GM12878 (cell line): ENCODE results near the gene SNX13. TPM values are rescaled to one million over a fixed set of nuclear protein-coding genes. Genes with fewer than 3 reads are reported as not detected.

Source experiments
- ATAC-seq: fragments of 200-7000 bp; cut with Tn5 transposase; 3 replicates; pipeline ENCODE4 v1.9.1; 2020; ENCODE audit warnings: mild to moderate bottlenecking, moderate library complexity
- BruUV-seq: library from RNA; stranded (reverse); fragments of 400-500 nt; replicated peaks from 2 replicates; lab custom pipeline; 2021; lab: Mats Ljungman, UMichigan
- CTCF ChIA-PET: fragments of 300-600 bp; sonication (Branson Sonifier 250); formaldehyde crosslinking; extraction: SDS; loops from one replicate; lab custom pipeline; 2021; ENCODE audit warnings: inconsistent platforms; lab: Yijun Ruan, JAX
- POLR2A ChIA-PET: fragments of 350-600 bp; formaldehyde crosslinking; extraction: SDS; loops from one replicate; lab custom pipeline; 2021; ENCODE audit warnings: inconsistent platforms; lab: Charles Lee
- RAD21 ChIA-PET: fragments of 300-600 bp; sonication (Branson Sonifier 250); formaldehyde crosslinking; loops from one replicate; lab custom pipeline; 2023; ENCODE audit warnings: antibody characterized with exemption; ENCODE audit not compliant: unreplicated experiment; lab: Charles Lee
- SMC1A ChIA-PET: fragments of 300-600 bp; sonication (Branson Sonifier 250); formaldehyde crosslinking; loops from one replicate; lab custom pipeline; 2023; ENCODE audit not compliant: unreplicated experiment, uncharacterized antibody; lab: Charles Lee
- DNase-seq: peaks from one replicate; pipeline ENCODE4 v3.0.0-alpha.2; 2011; ENCODE audit warnings: low read depth, low spot score
- FAIRE-seq: peaks from 3 replicates; lab custom pipeline; 2011; peaks lifted over from hg19 to GRCh38; lab: Jason Lieb, UNC
- H2AFZ ChIP-seq: 2 replicates; pipeline ENCODE4 v1.6.0; 2011; ENCODE audit warnings: low read depth, low read length, control low read depth; ENCODE audit not compliant: control insufficient read depth
- H3K27ac ChIP-seq: 2 replicates; pipeline ENCODE4 v1.5.1; 2011; ENCODE audit warnings: control low read depth; ENCODE audit not compliant: control insufficient read depth, insufficient read depth
- H3K27me3 ChIP-seq, 2 experiments: replicated peaks in 1 of 2; 2 replicates each; pipeline versions ENCODE4 v1.6.0 to v1.6.1; 2011; ENCODE audit warnings: low read length in 1 of 2; ENCODE audit not compliant: control insufficient read depth in 2 of 2, insufficient read depth in 2 of 2
- H3K36me3 ChIP-seq, 2 experiments: 2 replicates each; pipeline ENCODE4 v1.5.1; 2011; ENCODE audit warnings: low read length in 1 of 2; ENCODE audit not compliant: control insufficient read depth in 2 of 2, insufficient read depth in 2 of 2
- H3K4me1 ChIP-seq: 2 replicates; pipeline ENCODE4 v1.6.1; 2011; ENCODE audit warnings: mild to moderate bottlenecking, low read length, moderate library complexity, mixed read lengths; ENCODE audit not compliant: control insufficient read depth, insufficient read depth
- H3K4me2 ChIP-seq: 2 replicates; pipeline ENCODE4 v1.6.0; 2011; ENCODE audit warnings: control low read depth; ENCODE audit not compliant: control insufficient read depth, insufficient read depth
- H3K4me3 ChIP-seq: fragments of 200-600 bp; sonication (generic); 2 replicates; pipeline ENCODE4 v1.5.1; 2016
- H3K79me2 ChIP-seq: 2 replicates; pipeline ENCODE4 v1.6.0; 2011; ENCODE audit warnings: low read length; ENCODE audit not compliant: control insufficient read depth, insufficient read depth
- H3K9ac ChIP-seq: 2 replicates; pipeline ENCODE4 v1.8.0; 2011; ENCODE audit warnings: low read length, control low read depth, mixed read lengths; ENCODE audit not compliant: control insufficient read depth, insufficient read depth
- H3K9me3 ChIP-seq: replicated peaks from 3 replicates; pipeline ENCODE4 v1.5.1; 2011; ENCODE audit warnings: mild to moderate bottlenecking, low read length; ENCODE audit not compliant: control insufficient read depth, insufficient read depth
- H4K20me1 ChIP-seq: 2 replicates; pipeline ENCODE4 v1.6.0; 2011; ENCODE audit not compliant: control insufficient read depth, insufficient read depth
- MEF2B ChIP-seq: fragments of 450-650 bp; IDR thresholded peaks from 2 replicates; pipeline ENCODE4 v1.6.1; 2018; ENCODE audit warnings: mild to moderate bottlenecking, moderate library complexity; ENCODE audit not compliant: partially characterized antibody, poor library complexity, severe bottlenecking
- MYB ChIP-seq: fragments of 150-350 bp; IDR thresholded peaks from 2 replicates; pipeline ENCODE4 v1.6.1; 2014; ENCODE audit warnings: mild to moderate bottlenecking, low read depth, low read length, borderline replicate concordance
- POLR2AphosphoS5 ChIP-seq: IDR thresholded peaks from 2 replicates; pipeline ENCODE4 v1.6.1; 2011; ENCODE audit warnings: mild to moderate bottlenecking, low read length, inconsistent platforms
- ZNF384 ChIP-seq: IDR thresholded peaks from 2 replicates; pipeline ENCODE4 v1.6.1; 2012; ENCODE audit warnings: low read depth, mild to moderate bottlenecking, low read length, improper control_type of control experiment, borderline replicate concordance
- WGBS: methylation state at CpG from one replicate; pipeline ENCODE4 v1.1.6; 2016; ENCODE audit warnings: low lambda C conversion rate; ENCODE audit not compliant: insufficient replicate concordance, insufficient coverage; ENCODE audit errors: missing lambda C conversion rate; 5-methylcytosine and 5-hydroxymethylcytosine counted together
- in situ Hi-C: fragments of 300-500 bp; cut with MboI; formaldehyde crosslinking; loops from 9 replicates; pipeline ENCODE4 v1.14.3; 2018; ENCODE audit warnings: mixed read lengths
- intact Hi-C: fragments of 100-400 bp; cut with micrococcal nuclease; formaldehyde crosslinking; loops from one replicate; pipeline ENCODE4 v1.14.2; 2022; ENCODE audit not compliant: unreplicated experiment
- polyA plus RNA-seq, 11 experiments: library from polyadenylated mRNA; depleted of rRNA in 4 of 11; unstranded in 6 of 11; stranded (reverse) in 5 of 11; fragments of >200 nt; fragmentation: Nextera tagmentation in 4 of 11; fragmentation: Illumina TruSeq in 1 of 11; extraction: Ambion mirVana in 4 of 11; extraction: Trizol in 1 of 11; gene quantifications; 1 replicate in 1 of 11; 2 replicates in 10 of 11; pipeline versions ENCODE4 v1.2.1 to v1.2.3, GENCODE V29; 2011 to 2016; ENCODE audit warnings: inconsistent platforms in 2 of 11, missing spikeins in 2 of 11, low read depth in 1 of 11
- total RNA-seq, 4 experiments: library from RNA; depleted of rRNA in 3 of 4; stranded (reverse); fragments of >200 nt in 3 of 4; fragmentation: Illumina TruSeq in 1 of 4; extraction: Trizol in 1 of 4; gene quantifications; 2 replicates each; pipeline versions ENCODE4 v1.2.1 to v1.2.3, GENCODE V29; 2013 to 2021
- TF ChIP-seq, protein P1 (sequence below): fragments of 150-350 bp; IDR thresholded peaks from 2 replicates; pipeline ENCODE4 v1.6.1; 2016; ENCODE audit warnings: low read depth, low read length

SNX13 gene
- total and polyA plus RNA-seq, 10 of the 15 experiments (the other 5 are each of a cell fraction or from before 2014, with no cell fraction given) = 2.2 to 17.1 (median 11.9) TPM

DNA sequence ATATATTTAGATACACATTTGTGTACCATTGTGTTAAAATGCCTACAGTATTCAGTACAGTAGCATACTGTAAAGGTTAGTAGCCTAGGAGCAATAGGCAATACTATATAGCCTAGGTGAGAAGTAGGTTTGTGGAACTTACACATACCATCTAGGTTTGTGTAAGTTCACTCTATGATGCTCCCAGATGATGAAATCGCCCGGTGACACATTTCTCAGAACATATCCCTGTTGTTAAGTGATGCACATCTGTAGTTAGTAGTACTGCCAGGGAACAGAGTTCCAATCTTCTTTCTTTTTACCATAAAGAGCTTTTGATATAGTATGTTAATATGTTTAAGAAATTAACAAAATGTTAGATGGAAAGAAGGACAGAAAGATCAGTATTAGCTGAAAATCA lies 138.2 kb downstream of the SNX13 start:
- TF ChIP-seq MEF2B (no peak), ZNF384 (no peak), MYB (no peak), POLR2AphosphoS5 (no peak)
- TF ChIP-seq, protein P1, sequence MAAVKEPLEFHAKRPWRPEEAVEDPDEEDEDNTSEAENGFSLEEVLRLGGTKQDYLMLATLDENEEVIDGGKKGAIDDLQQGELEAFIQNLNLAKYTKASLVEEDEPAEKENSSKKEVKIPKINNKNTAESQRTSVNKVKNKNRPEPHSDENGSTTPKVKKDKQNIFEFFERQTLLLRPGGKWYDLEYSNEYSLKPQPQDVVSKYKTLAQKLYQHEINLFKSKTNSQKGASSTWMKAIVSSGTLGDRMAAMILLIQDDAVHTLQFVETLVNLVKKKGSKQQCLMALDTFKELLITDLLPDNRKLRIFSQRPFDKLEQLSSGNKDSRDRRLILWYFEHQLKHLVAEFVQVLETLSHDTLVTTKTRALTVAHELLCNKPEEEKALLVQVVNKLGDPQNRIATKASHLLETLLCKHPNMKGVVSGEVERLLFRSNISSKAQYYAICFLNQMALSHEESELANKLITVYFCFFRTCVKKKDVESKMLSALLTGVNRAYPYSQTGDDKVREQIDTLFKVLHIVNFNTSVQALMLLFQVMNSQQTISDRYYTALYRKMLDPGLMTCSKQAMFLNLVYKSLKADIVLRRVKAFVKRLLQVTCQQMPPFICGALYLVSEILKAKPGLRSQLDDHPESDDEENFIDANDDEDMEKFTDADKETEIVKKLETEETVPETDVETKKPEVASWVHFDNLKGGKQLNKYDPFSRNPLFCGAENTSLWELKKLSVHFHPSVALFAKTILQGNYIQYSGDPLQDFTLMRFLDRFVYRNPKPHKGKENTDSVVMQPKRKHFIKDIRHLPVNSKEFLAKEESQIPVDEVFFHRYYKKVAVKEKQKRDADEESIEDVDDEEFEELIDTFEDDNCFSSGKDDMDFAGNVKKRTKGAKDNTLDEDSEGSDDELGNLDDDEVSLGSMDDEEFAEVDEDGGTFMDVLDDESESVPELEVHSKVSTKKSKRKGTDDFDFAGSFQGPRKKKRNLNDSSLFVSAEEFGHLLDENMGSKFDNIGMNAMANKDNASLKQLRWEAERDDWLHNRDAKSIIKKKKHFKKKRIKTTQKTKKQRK = no peak
- Histone ChIP-seq H3K36me3 (peaks cover 0 to 2% of the 10 kb centered on the region in 2 experiments; a peak in 1 of 4 replicates), H2AFZ (no peak overlapping the region), H3K79me2 (no peaks in the 10 kb centered on the region), H3K4me2 (no peak overlapping the region), H3K4me3 (no peak overlapping the region), H3K27ac (no peak overlapping the region), H3K4me1 (no peaks in the 10 kb centered on the region), H4K20me1 (no peaks in the 10 kb centered on the region), H3K9me3 (no peaks in the 10 kb centered on the region), H3K27me3 (no peaks in the 10 kb centered on the region), H3K9ac (no peak overlapping the region)
- intact Hi-C loops = no loop called here
- RAD21 ChIA-PET = no interaction called here
- BruUV-seq = no TSS peak
- POLR2A ChIA-PET = no interaction called here
- CTCF ChIA-PET = no interaction called here
- SMC1A ChIA-PET = no interaction called here
- ATAC-seq (no peak), FAIRE-seq (no peak), DNase-seq (no peak)
- in situ Hi-C loops = no loop called here
- WGBS = 100% methylated on average over 2 of the region's 2 CpGs
